ENCODE data around the gene EFCAB12.

GRCh38 chr3:129417326-129417725 lies 11.1 kb downstream of the EFCAB12 start:
- TF ChIP-seq CTCF (IDR thresholded peaks at IDR 0.05) (no peak), POLR2A (IDR thresholded peaks at IDR 0.05) (no peak)

All from body of pancreas (tissue), 4 donors.